ENCODE measurements around the gene ROR2. TPM values are rescaled to one million over a fixed set of nuclear protein-coding genes. Genes with fewer than 3 reads are reported as not detected.

The ROR2 gene
- total RNA-seq, 1 experiment from 2014 or later: 2.7 TPM

GRCh38 chr9:91919621-91920020 lies 30.4 kb downstream of the ROR2 start:
- no peak overlapping the region for H4K91ac ChIP-seq (ENCODE audit: insufficient read length, low read depth, low read length)
- H3K27ac ChIP-seq (ENCODE audit: insufficient read length, low read depth, low read length): no peak overlapping the region
- no peaks in the 10 kb centered on the region for H3K79me1 ChIP-seq (ENCODE audit: insufficient read depth, low read depth, low read length, poor library complexity, severe bottlenecking)
- no peak overlapping the region for H4K8ac ChIP-seq (replicated peaks; ENCODE audit: insufficient read length, low read depth, low read length)
- H3K14ac ChIP-seq (ENCODE audit: insufficient read depth, low read length): no peak overlapping the region
- no peak overlapping the region for H3K56ac ChIP-seq (ENCODE audit: insufficient read length, low read depth, low read length)
- no peak overlapping the region for H3K27ac Mint-ChIP-seq
- H2AFZ ChIP-seq (ENCODE audit: low read length): no peak overlapping the region
- H2BK15ac ChIP-seq (ENCODE audit: low read depth, low read length): no peak overlapping the region
- no peak overlapping the region for H3K9ac ChIP-seq (ENCODE audit: extremely low read depth, insufficient read length, low read length)
- no CpG with 5 or more reads among the region's 5 CpGs for WGBS (ENCODE audit: extremely low coverage, insufficient read length, low lambda C conversion rate)
- DNase-seq: no peak
- H3K4ac ChIP-seq (ENCODE audit: low read depth, low read length): no peak overlapping the region
- H2BK5ac ChIP-seq (ENCODE audit: insufficient read length, low read length): no peak overlapping the region
- peaks cover 20 to 21% of the 10 kb centered on the region in 2 experiments for H3K4me1 Mint-ChIP-seq
- H3K9me3 ChIP-seq (ENCODE audit: control insufficient read depth, low read depth, low read length): no peaks in the 10 kb centered on the region
- H3K23ac ChIP-seq (ENCODE audit: insufficient read length, low read depth, low read length): no peak overlapping the region
- H2BK20ac ChIP-seq (ENCODE audit: low read depth, low read length, poor library complexity, severe bottlenecking): no peak overlapping the region
- H3K9me3 Mint-ChIP-seq: no peaks in the 10 kb centered on the region; a peak in 1 of 5 replicates
- TF ChIP-seq, protein P1, sequence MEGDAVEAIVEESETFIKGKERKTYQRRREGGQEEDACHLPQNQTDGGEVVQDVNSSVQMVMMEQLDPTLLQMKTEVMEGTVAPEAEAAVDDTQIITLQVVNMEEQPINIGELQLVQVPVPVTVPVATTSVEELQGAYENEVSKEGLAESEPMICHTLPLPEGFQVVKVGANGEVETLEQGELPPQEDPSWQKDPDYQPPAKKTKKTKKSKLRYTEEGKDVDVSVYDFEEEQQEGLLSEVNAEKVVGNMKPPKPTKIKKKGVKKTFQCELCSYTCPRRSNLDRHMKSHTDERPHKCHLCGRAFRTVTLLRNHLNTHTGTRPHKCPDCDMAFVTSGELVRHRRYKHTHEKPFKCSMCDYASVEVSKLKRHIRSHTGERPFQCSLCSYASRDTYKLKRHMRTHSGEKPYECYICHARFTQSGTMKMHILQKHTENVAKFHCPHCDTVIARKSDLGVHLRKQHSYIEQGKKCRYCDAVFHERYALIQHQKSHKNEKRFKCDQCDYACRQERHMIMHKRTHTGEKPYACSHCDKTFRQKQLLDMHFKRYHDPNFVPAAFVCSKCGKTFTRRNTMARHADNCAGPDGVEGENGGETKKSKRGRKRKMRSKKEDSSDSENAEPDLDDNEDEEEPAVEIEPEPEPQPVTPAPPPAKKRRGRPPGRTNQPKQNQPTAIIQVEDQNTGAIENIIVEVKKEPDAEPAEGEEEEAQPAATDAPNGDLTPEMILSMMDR (conservative IDR thresholded peaks at IDR 0.05): no peak
- H3K4me1 ChIP-seq (ENCODE audit: insufficient read depth, low read length): no peaks in the 10 kb centered on the region; the same call in 1 of the 2 replicates
- H3K27me3 ChIP-seq (ENCODE audit: insufficient read depth, low read length): no peaks in the 10 kb centered on the region
- no peaks in the 10 kb centered on the region for H3K79me2 ChIP-seq (ENCODE audit: insufficient read depth, low read length)
- no peaks in the 10 kb centered on the region; a peak in 1 of 7 replicates for H3K36me3 Mint-ChIP-seq (ENCODE audit: insufficient read depth in 1 of 3, low read depth in 3 of 3)
- no peak overlapping the region for H2BK12ac ChIP-seq (ENCODE audit: insufficient read length, low read depth, low read length)
- H4K20me1 ChIP-seq (ENCODE audit: control insufficient read depth, insufficient read depth, insufficient read length): no peaks in the 10 kb centered on the region
- no peak overlapping the region for H2BK120ac ChIP-seq (ENCODE audit: low read depth, low read length, poor library complexity, severe bottlenecking)
- no peak overlapping the region for H4K5ac ChIP-seq (ENCODE audit: insufficient read length, low read depth, low read length)
- peaks cover 97% of the 10 kb centered on the region for H3K27me3 Mint-ChIP-seq (ENCODE audit: low read depth)
- H3K4me3 Mint-ChIP-seq: no peak overlapping the region
- no peak overlapping the region for H2AK5ac ChIP-seq (ENCODE audit: insufficient read length, low read length)
- no peaks in the 10 kb centered on the region for H3K23me2 ChIP-seq (ENCODE audit: insufficient read length, low read depth, low read length, poor library complexity, severe bottlenecking)
- no peak overlapping the region for H3T11ph ChIP-seq (ENCODE audit: low read length)
- H3K4me2 ChIP-seq (ENCODE audit: insufficient read depth, insufficient read length, low read length): no peak overlapping the region
- H3K18ac ChIP-seq (ENCODE audit: insufficient read length, low read depth, low read length): no peak overlapping the region
